RWPE1 (cell line): ENCODE data around the gene WASF3.

Source experiments
- CTCF ChIA-PET: fragments of 350-600 bp; sonication (Branson Sonifier 250); formaldehyde crosslinking; extraction: SDS; loops from one replicate; lab custom pipeline; 2021; lab: Yijun Ruan, JAX
- POLR2A ChIA-PET: fragments of 400-600 bp; formaldehyde crosslinking; extraction: SDS; loops from one replicate; lab custom pipeline; 2020; ENCODE audit warnings: antibody characterized with exemption; ENCODE audit not compliant: low non-redundant PET; lab: Yijun Ruan, JAX
- DNase-seq: peaks from one replicate; pipeline ENCODE4 v3.0.0; 2012; ENCODE audit warnings: low spot score
- H3K27ac ChIP-seq: fragments of 450-650 bp; 2 replicates; pipeline ENCODE4 v1.5.1; 2017
- CTCF ChIP-seq: fragments of 450-650 bp; conservative IDR thresholded peaks from 2 replicates; pipeline ENCODE4 v1.5.1; 2017; ENCODE audit warnings: low read depth, mild to moderate bottlenecking

WASF3 gene

GRCh38 chr13:26555413-26555812 is 2.1 kb upstream of the WASF3 start:
- ChIA-PET CTCF (no interaction called here), POLR2A (no interaction called here)
- no peak for TF ChIP-seq CTCF
- no peak overlapping the region for H3K27ac ChIP-seq
- DNase-seq, result no peak

- no peak for DNase-seq
- TF ChIP-seq CTCF, result no peak
- H3K27ac ChIP-seq, result no peak overlapping the region
- CTCF ChIA-PET, result interaction anchor here (0.6 kb wide), 1 partner anchor 141 kb away, joined by 3 read pairs; no protein-coding TSS in a partner anchor
- POLR2A ChIA-PET, result no interaction called here
Measured at GRCh38 chr13:26557051-26557392, 461 bp upstream of the WASF3 start.

- ChIA-PET POLR2A (no interaction called here), CTCF (no interaction called here)
- peak; percentile 12 for DNase-seq
- H3K27ac ChIP-seq, result peak overlapping the region; percentile 43
- TF ChIP-seq CTCF, result no peak
Measured at GRCh38 chr13:26558074-26558805, 757 bp downstream of the WASF3 start.

GRCh38 chr13:26558987-26559386 is 1.5 kb downstream of the WASF3 start:
- no peak for TF ChIP-seq CTCF
- CTCF ChIA-PET, result no interaction called here
- POLR2A ChIA-PET, result no interaction called here
- no peak for DNase-seq
- no peak overlapping the region for H3K27ac ChIP-seq

- POLR2A ChIA-PET, result no interaction called here
- H3K27ac ChIP-seq, result no peak overlapping the region
- CTCF ChIA-PET, result interaction anchor here (0.7 kb wide), 1 partner anchor 11 kb away, joined by 4 read pairs; no protein-coding TSS in a partner anchor
- DNase-seq, result no peak
- TF ChIP-seq CTCF, result no peak
Measured at GRCh38 chr13:26560456-26560855, 3.0 kb downstream of the WASF3 start.

DNA sequence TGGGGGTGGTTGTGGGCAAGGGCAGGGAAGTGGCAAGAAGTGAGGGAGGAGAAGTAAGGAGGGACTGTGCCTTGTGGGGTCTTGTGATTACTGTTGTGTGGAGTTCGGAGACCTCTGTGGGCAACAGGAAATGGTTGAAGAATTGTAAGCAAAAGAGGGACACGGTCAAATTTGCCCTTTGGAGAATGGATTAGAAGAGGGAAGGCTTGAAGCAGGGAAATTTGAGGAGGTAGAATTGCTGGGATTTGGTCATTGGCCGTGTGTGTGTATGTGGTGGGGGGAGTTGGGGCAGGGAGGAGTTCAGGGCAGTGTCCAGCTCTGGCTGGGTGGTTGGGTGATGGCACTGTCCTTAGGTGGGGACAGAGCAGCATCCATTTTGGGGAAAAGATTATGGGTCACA is 3.6 kb downstream of the WASF3 start:
- CTCF ChIA-PET, result interaction anchor here (0.7 kb wide), 1 partner anchor 11 kb away, joined by 4 read pairs; no protein-coding TSS in a partner anchor
- POLR2A ChIA-PET, result no interaction called here
- H3K27ac ChIP-seq, result no peak overlapping the region
- no peak for TF ChIP-seq CTCF
- no peak for DNase-seq
